Measurements from ENCODE around the gene AHR.

The AHR gene

DNA sequence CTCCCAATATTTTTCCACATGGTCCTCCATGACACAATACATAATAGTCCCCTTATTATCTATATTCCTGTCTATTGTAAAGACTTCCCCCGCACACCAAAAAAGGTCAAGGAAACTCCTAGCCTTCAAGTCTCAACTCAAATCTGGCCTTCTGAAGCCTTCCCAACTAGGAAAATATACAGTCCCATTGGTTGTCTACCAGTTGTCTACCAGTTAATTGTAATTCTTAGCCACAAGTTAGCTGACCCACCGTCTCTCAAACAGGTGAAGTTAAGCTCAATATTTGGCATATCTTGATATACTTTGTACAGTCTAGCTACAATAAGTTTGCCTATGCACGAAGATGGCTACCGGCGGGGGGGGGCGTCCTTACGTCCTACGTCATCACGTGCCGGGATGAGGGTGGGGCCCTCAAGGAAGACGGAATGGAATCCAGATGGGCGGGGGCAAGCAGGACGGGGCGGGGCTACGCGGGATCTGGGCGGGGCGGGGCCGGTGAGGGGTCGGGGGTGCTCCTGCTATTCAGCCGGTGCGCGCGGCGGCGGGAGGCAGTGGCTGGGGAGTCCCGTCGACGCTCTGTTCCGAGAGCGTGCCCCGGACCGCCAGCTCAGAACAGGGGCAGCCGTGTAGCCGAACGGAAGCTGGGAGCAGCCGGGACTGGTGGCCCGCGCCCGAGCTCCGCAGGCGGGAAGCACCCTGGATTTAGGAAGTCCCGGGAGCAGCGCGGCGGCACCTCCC, at the start of gene AHR:
AHR (plus strand) TSS at position 551 of the 738 bp plus-strand sequence. CDS start 613 bp downstream, outside the sequence.
- peak; percentile 90 for DNase-seq

DNA sequence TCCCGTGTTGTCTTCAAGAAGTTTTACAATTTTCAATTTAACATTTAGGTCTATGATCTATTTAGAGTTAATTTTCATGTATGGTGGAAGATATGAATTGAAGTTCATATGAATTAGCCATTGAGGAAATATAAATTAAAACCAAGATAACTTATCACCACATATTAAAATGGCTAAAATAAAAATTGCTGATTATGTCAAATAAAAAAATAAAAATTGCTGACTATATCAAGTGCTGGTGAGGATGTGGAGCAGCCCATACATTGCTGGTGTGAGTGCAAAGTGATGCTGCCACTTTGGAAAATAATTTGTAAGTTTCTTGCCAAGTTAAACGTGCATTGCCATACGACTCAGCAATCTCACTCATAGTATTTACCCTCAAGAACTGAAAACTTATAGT, 44.6 kb upstream of the AHR start:
- no peak for DNase-seq

DNA sequence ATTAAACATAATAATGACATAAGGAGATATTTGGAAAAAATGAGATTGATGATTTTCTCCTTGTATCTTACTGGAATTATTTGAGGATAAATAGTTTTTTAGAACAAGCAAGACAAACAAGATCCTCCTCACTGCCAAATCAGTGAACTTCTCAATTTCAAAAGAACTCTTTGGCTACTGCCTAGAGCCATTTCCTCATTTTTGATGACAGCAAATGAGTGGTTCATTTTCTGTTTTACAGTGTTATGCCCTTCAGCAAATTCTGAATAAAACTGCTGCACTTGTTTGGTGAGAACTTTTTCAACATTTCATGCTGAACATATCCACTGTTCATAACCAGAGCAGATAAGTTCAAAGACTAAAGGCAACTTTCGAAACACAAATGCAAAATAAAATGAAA, 42.5 kb upstream of the AHR start:
- no peak for DNase-seq

DNA sequence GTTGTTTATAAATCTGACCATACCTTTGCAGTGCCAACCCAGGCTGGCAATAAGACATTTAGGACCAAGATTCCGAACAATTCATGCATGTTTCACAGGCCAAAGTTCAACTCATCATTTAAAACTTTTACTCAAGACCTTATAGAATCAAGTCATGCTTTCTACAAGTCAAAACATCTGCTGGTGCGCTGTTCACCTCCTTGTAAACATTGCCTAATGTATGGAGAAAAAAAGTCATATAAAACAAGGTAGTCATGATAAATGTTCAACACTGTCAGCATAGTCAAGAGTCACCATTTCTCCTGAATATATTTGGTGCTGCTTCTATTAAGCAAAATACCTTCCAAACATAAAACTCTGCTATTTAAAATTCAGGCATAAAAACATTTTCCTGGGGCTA, 42.1 kb upstream of the AHR start:
- DNase-seq: no peak

DNA sequence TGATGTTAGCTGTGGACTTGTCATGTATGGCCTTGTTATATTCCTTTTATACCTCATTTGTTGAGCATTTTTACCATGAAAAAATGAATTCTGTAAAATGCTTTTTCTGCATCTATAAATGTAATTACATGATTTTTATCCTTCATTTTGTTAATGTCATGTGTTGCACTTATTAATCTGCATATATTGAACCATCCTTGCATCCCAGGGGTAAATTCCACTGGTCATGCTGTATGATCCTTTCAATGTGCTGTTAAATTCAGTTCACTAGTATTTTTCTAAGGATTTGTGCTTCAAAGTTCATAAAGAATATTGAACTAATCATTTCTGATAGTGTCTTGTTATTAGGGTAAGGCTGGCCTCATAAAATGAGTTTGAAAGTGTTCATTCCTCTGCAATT, 31.9 kb upstream of the AHR start:
- DNase-seq: no peak

DNA sequence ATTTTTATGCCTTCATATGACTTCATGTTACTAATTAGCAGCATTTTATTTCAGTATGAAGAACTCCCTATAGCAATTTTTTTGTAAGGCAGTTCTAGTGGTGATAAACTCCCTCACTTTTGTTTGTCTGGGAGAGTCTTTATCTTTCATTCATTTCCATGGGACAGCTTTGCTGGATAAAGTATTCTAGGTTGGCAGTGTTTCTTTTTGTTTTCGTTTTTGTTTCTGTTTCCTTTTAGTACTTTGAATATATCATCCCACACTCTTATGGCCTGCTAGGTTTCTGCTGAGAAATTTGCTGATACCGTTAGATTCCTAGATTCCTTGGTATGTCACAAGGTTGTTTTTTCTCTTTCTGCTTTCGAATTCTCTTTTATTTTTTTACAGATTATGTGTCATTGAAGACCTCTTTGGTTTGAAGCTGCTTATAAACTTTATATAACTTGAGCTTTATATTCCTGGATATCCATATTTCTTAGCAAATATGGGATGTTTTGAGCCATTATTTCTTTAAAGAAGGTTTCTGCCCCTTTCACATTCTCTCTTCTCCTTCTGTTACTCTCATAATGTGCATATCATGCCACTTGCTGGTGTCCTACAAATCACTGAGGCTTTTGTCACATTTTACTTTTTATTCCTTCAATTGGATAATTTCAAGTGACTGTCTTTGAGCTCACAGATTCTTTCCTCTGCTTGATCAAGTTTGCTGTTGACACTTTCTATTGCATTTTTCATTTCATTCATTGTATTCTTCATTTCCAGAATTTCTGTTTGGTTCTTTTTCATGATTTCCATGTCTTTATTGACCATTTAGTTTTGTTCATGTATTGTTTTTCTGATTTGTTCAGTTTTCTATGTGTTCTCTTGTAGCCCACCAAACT, 28.9 kb upstream of the AHR start:
- DNase-seq: no peak

DNA sequence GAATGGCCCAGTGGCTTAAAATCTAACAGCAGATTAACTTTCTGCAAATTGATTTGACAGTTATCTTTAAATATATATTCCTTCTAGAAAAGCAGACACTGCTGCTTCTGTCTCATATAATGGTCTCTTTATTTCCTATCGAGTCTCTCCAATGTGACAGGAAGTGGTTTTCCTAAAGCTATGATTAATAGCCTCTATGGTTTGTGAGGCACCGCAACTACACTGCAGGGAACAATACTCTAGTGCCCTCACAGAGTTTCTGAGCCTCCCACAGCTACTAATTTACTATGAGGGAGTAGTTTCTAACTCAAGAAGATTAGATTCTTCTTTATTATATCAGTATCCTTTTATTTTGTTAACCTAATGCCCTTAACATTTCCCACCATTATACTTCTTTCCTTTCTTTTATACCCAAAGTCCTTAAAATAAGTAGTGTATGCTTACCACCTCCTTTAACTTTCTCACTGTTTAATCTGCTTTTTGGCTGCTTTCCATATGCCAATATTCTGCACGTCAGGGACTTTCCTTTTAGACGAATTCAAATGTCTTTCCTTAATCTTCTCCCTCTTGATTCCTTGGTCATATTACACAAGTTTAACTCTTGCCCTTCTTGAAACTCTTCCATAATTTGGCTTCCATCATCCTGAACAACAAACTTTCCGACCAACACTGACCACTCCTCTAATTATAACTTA, 23.8 kb upstream of the AHR start:
- DNase-seq: no peak

DNA sequence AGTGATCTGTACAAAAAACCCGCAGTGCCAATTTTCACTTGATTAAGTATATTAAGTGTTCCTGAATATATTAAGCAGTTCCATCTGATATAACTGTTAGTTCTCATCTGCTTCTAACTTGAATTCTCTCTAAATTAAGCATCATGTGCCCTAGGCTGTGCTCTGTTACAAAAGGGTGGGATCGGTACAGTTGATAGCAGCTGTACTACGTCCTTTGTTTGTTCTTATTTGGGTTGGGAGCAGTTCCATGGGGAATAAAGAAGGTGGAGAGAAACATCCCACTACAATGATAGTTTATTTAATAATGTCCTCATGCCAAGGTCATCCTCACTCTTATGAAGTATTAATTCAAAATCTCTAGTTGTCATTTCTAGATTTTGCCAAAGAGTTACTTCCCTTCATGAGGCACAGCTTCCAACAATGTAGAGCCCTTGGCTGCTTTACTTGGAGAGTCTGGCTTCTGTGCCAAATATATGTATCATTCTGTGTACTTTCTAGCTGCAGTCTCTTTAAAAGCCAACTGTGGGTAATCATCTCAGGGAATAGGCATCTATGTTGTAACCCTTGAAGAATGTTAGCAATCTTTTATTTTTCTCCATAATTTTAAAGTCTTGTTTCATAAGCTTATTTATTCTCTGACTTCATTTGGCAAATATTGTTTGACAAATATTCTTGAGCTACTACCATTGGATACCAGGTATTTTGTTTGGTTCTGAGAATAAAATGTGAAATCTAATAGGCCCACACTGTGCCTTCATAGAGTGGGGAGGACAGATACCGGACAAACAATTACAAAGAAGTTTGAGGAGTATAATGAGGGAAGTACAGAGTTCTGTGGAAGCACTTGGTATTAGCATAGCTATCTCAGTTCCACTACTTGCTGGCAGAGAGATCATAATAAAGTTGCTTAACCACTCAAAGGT, 22.4 kb upstream of the AHR start:
- DNase-seq: no peak

DNA sequence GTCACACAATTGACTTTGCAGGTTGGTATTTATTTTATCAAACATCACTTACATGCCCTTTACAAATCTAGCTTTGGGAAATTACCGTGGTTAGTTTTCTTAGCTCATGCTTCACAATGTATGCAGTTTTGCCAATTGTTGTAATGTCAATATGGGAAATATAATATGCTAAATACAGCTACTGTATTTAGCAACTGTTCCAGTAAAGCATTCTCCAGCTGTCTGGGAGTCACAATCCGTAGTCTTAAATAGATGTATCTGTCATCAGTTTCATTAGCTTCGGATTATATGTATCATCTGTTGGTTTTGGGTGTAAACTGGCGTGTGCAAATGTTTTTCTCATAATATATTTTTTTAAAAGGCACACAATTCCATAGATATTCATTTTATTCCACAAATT, 19.4 kb upstream of the AHR start:
- DNase-seq: no peak

DNA sequence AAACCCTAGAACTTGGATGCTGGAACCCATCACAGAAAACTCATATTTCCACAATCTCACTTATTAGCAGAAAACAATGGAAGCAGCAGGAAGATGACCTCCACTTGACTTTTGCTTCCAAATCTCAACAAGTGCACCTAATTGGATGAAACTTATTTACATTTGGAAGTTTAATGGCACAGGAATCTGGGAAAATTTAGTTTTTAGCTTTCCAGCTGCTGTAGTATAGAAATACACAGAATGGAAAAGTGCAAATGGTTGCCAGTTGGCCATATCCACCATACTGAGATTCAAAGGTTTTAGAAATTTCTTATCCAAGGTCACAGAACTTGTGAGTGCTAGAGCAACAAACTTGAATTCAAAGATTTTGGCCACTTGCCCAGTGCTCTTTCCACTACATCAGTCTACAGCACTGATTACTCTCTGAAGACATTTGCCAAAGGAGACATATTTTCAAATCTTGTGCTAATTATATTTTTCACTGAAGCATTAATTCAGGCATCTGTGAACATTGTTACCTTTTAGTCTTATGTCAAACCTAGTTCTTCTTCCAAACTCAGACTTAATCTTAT, 9.3 kb upstream of the AHR start:
- no peak for DNase-seq

DNA sequence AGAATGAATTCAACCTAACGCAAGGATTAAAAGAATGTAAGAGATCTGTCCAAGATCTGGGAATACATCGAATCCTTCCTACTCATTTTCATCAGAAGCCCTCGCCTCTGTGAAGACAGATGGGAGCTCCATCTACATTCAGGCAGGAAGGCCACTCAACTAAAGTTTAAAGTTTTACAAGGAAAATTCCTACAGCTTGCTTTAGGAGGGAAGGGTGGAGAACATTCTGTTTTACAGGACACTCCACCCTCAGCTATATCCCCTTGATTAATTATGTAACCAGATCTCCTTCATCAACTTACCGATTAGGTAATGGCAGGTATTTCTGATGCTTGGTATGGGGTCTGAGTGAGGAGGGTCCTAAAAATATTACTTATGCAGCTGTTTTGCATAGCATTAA, 5.6 kb upstream of the AHR start:
- DNase-seq: no peak

DNA sequence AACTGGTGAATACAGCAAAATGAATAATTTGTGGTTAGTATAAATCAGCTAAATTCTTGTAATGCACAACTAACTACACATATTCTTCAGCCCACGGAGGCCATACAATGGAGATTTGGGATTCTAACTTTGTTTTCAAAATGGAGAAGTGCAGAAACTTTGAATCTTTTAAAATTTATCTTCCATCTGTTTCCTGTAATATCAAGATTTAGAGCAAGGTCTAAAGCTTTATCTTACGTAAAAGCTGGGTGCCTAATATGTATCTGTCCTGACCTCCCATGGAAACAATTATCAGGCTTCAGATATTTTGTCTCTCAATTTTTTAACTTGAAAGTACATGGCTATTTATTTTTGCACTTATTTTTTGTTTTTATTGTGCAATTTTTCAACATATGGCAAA, 5.0 kb upstream of the AHR start:
- no peak for DNase-seq

DNA sequence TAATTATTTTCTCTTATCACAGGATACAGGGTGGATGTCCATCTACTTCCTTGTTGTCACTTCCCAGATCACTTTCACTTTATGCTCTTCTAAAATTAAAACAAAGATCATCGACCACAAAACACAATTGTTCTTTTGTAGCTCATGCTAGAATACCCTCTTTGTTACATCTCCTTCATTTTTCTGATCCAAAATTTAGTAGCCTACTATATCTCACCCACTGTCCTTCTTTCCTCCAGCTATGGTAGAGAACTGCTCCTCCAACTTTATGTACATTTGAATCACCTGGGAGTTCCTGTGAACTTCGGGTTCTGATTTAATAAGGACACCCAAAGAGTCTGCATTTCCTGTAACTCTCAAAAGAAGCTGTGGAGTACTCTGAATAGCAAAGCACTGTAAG, 1.2 kb upstream of the AHR start:
- DNase-seq: no peak

DNA sequence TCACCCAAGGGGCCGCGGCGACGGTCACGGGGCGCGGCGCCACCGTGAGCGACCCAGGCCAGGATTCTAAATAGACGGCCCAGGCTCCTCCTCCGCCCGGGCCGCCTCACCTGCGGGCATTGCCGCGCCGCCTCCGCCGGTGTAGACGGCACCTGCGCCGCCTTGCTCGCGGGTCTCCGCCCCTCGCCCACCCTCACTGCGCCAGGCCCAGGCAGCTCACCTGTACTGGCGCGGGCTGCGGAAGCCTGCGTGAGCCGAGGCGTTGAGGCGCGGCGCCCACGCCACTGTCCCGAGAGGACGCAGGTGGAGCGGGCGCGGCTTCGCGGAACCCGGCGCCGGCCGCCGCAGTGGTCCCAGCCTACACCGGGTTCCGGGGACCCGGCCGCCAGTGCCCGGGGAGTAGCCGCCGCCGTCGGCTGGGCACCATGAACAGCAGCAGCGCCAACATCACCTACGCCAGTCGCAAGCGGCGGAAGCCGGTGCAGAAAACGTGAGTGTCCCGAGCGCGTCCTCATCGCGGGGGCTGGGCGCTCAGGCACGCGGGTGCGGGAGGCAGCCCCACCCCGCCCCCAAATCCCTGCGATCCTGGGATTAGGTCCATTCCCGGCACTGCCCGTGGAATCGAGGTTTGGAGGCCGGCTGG, 509 bp downstream of the AHR start:
- peak; percentile 34 for DNase-seq

DNA sequence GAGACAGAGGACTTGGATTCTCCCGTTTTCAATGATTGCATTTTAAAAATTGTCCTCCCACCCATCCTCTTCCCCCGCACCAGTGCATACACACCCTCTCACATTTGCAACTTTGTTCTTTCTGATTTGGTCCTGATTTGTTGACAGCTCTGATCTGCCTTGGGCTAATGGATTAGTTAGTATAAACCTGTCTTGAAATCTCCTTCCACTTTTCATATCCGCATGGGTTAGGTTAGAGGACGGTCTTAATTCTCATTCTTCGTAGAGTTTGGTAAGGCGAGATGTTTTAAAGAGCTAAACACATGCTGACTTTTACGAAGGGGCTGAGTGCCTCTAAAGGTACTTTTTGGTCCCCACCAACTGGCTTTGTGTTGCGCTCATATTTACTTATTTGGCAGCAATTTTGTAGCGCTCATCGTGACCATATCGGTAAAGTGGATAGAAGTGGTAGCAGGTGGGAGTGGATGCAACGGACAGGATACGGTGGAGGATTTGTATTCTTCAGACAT, 1.1 kb downstream of the AHR start:
- no peak for DNase-seq

DNA sequence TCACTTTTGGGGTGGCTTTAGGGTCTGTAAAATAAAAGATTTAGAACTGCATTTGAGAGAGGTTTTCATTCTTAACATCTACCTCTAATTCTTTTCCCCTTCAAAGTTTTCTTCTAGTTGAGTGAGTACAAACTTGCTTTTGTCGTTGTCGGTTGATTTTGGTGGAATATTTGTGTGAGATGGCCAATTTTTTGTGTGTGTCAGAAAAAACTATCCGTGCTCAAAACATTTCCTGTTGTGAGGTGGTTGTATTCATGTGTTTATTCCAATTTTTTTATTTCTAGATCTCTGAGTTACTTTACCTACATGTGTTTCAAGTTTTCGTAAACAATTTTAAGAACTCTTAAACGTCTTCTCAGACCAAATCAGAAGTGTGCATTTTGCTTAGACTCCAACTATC, 1.6 kb downstream of the AHR start:
- no peak for DNase-seq

DNA sequence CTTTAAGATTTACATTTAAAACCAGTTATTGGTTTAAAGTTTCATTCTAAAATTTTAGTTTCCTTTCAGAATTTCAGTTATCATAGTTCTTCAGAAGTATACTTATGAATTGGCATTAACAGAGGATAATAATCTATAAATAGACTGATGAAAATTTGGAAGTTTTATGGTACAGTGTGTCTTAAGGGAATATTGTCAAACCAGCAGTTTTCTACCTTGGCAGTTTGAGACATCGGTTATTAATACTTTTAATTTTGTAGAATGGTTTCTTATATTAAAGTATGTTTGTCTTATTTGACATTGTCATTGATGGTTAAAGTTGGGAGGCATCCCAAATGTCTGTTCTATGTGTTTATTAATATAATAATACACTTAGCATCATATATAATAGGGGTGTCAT, 2.0 kb downstream of the AHR start:
- no peak for DNase-seq

DNA sequence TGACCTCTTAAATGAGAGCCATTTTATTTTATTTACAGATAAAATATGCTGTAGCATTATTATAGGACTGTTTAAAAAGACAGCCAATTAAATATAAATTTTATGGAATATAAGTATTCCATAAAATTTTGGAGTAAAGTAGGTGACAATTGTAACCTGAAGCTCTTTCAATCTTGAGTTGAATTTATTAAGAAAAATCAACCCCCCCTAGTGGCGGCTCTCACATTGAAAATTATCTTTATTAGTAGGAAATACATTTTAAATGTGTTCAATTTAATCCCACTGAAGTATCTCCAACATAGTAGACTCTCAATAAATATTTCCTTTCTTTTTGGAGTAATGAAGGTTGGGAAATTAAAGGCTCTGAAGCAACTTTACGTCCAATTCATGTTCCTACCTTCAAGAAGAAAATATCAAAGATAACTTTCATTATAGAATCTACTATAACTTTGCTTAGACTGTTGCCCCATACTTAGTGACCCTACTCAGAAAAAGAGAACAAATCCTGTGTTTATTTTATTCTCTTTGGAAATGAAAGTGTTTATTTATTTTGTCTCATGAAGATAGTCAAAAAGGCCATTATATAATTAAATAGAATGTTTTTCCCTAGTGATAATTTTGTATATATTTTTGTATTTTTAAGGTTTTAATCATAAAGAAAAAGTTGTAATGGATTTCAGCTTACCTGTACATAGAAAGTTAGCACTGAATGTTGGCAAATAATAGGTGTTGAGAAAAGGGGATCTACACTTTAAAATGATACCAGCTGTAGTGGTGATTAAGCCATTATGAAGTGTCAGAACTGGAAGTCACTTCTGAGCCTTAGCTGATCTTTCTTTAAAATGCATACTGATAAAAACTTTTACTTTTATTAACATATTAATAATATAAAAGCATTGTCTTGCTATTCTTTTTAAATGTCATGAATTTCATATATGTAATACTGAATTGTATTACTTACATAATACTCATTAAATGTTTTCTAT, 3.3 kb downstream of the AHR start:
- no peak for DNase-seq

DNA sequence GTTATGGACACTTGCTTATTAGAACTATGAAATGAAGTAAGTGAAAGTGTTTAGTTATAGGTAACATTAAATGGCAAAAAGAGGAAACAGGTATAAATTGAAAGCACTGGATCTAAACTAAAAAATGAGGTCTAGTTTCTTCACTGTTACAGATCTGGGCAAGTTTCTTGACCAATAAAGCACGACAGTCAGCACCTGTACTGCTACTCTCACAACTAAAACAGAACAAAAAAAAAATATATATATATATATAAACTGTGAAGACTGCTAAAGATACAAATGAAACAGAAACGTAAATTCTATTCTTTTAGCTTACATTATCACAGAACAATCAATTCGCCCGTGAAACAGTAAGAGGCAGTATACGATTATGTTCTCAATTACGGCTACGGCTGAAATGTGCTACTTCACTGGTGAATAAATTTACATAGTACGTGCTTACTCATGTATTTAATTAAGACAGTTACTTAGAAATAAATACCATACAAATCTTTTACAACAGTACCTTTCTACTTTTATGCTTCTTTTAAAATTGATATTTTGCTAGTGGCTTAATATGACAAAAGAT, 4.2 kb downstream of the AHR start:
- DNase-seq: no peak

DNA sequence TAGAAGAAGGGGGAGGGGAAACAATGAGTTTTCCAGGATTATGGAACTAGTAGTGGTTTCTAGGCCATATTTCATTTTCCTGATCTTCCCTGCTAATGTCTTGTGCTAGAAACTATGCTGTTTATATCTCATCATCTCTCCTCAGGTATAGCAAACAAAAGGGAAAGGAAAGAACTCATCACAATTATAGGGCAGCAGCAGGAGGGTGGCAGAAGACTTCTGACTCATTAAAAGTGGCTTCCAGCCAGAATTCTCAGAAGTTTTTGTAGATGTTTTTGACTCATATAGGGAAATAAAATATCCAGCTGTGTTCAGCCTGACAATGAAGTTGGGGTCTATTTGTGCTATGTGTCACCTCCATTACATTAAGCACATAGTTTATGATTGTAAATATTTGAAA, 6.5 kb downstream of the AHR start:
- DNase-seq: no peak
